GM13977 (cell line): ENCODE results near the gene NCAN.

Experiments
- DNase-seq: peaks from one replicate; pipeline ENCODE4 v3.0.0; 2012; ENCODE audit warnings: low spot score
- CTCF ChIP-seq: IDR thresholded peaks from 2 replicates; pipeline ENCODE4 v1.5.1; 2012; ENCODE audit warnings: mild to moderate bottlenecking, control low read depth; ENCODE audit not compliant: insufficient read depth; ENCODE audit errors: extremely low read depth, missing control alignments
- in situ Hi-C: fragments of 300-500 bp; cut with MboI; formaldehyde crosslinking; loops from one replicate; pipeline ENCODE4 v1.12.0; 2022; ENCODE audit warnings: low sequenced_read_pairs, low pct_unique_long_range_greater_than_20kb, mixed read lengths, inconsistent platforms; ENCODE audit not compliant: unreplicated experiment

Gene NCAN

GRCh38 chr19:19211499-19212420, at the start of gene NCAN:
Gene NCAN, plus strand, starts transcription at chr19:19211958. Its CDS starts 4,996 bp downstream, at chr19:19216954.
- in situ Hi-C loops = no loop called here
- TF ChIP-seq CTCF = no peak
- no peak for DNase-seq

GRCh38 chr19:19162495-19162894, 49.3 kb upstream of the NCAN start:
- TF ChIP-seq CTCF = no peak
- in situ Hi-C loops = loop anchor here (25.0 kb wide), 1 partner anchor 325 kb away; no protein-coding TSS in a partner anchor
- no peak for DNase-seq

GRCh38 chr19:19165396-19165795, 46.4 kb upstream of the NCAN start:
- in situ Hi-C loops = loop anchor here (25.0 kb wide), 1 partner anchor 322 kb away; no protein-coding TSS in a partner anchor
- no peak for TF ChIP-seq CTCF

GRCh38 chr19:19167612-19168011, 44.1 kb upstream of the NCAN start:
- no peak for DNase-seq
- in situ Hi-C loops = loop anchor here (25.0 kb wide), 1 partner anchor 320 kb away; no protein-coding TSS in a partner anchor
- no peak for TF ChIP-seq CTCF

More at GRCh38 chr19:19165396-19165795, 46.4 kb upstream of the NCAN start:
- DNase-seq = no peak

GRCh38 chr19:19169236-19170052, 42.3 kb upstream of the NCAN start:
- TF ChIP-seq CTCF = no peak
- no peak for DNase-seq
- in situ Hi-C loops = loop anchor here (25.0 kb wide), 1 partner anchor 318 kb away; no protein-coding TSS in a partner anchor
